HG03565 (cell line): Measurements from ENCODE around the gene DNAJC18.

Source experiments
- ATAC-seq: cut with Tn5 transposase; IDR thresholded peaks from one replicate; pipeline ENCODE4 v1.9.1; 2021; ENCODE audit warnings: mild to moderate bottlenecking, moderate library complexity; ENCODE audit not compliant: unreplicated experiment

DNAJC18 gene

DNA sequence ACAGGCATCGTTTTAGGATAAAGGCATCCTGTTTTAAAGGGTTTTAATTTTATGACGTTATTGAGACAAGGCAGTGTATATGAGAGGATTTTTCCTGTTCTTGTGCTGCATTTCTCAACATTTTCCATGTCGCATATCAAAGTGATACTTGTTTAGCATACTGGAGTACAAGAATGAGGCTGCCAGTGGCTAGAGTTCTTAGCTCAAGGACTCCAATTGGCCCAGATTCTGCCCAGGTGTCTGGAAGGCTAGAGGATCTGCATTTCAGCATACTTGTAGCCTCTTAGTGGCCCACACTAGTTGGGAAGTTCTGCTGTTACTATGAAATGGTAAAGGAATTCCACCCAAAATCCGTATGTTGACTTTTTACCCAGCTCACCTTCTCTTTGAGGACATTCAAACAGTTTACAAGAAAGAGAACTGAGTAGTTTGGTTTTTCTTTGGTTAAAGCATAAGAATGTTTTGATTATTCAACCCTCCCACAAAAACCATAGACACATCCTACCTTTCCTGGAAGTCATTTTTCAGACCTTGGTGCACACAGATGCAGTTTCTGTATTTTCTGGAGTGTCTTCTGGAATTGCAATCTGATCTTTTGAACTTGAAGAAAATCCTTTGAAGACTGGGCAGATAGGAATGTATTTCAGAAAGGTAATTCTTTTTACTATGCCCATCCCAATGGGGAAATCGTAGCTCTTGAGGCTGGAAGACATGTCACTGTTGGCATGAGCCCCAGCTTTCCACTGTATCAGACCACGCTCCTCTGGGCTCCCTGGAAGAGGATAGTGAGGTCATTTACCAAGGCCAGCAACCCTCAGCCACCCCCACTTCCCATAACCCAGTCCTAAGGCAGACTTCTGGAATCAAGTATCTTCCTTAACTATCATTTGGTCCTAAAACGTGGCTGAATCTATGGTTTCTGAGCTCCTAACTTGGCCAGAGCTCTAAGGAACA, 67.6 kb downstream of the DNAJC18 start:
- no peak for ATAC-seq

DNA sequence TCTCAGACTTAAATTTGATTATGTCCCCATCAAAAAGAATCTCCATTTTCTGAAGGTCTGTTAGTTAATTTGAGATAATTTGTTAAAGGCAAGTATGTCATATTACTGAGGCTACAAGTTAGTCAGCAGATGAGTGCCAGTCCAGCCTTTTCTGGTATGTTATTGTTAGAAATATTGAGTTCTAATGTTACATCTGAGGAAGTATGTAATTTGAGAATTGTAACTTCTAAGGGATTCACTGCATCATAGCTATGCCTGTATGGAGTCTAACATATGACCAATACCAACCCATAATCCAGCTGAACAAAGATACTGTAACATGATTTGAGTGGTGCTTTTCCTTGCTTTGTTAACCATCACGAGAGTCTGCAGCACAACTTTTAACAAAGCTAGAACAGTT, 70.1 kb downstream of the DNAJC18 start:
- no peak for ATAC-seq

DNA sequence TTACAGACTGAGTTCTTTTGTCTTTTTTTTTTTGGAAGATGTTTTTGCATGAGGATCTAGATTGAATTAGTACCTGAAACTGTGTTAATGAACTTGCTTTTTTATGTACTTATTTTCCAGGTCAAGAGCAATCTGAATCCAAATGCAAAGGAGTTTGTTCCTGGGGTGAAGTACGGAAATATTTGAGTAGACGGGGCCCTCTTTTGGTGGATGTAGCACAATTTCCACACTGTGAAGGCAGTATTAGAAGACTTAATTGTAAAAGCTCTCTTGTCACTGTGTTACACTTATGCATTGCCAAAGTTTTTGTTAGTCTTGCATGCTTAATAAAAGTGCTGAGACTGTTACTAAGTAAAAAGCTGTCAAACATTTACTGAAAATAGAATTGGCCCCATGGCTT, 70.7 kb downstream of the DNAJC18 start:
- no peak for ATAC-seq

DNA sequence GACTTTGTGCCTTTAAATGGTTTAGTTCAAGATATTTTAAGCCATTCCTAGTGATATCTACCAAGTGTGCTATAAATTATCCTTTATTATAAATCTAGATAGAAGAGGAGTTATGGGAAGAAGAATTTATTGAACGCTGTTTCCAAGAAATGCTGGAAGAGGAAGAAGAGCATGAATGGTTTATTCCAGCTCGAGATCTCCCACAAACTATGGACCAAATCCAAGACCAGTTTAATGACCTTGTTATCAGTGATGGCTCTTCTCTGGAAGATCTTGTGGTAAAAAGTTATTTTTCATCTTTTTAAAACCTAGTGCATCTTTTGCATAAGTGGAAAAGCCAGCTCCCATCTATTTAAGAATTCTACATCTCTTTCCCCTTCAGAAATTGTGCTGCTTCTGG, 74.9 kb downstream of the DNAJC18 start:
- no peak for ATAC-seq

DNA sequence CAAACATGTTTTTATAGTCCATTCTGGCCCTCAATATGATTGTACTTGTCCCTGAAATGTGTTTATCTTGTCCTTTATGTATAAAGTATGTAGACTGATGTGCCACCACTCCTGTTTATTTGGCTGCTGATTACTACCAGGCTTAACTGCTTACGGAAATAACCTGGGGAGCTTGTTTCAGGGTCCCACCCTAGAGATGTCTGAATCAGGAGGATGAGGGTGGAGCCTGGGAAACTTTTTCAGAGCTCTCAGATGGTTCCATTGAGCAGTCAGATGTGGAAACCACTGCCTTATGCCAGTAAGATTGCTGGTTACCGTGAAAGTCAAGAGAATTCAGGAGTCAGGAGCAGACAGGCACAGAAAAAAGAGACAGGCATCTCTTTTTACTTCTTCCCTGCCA, 75.4 kb downstream of the DNAJC18 start:
- ATAC-seq, result no peak

DNA sequence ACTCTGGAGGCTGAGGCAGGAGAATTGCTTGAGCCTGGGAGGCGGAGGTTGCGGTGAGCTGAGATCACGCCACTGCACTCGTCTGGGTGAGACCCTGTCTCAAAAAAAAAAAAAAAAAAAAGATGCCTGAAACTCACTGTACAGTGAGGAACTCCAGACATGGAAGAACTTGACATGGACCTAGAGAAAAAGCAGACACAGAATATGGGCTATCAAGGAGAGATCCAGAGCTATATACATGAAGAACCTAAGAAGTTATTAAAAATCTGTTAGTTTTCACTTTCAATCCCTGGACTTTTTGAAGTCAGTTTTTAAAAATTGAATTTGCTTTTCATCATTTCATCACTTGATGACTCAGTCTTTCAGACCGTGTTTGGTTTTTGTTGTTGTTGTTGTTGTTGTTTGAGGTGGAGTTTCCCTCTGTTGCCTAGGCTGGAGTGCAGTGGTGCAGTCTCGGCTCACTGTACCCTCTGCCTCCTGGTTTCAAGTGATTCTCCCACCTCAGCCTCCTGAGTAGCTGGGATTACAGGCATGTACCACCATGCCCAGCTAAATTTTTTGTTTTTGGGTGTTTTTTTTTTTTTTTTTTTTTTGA, 77.4 kb downstream of the DNAJC18 start:
- ATAC-seq, result no peak

DNA sequence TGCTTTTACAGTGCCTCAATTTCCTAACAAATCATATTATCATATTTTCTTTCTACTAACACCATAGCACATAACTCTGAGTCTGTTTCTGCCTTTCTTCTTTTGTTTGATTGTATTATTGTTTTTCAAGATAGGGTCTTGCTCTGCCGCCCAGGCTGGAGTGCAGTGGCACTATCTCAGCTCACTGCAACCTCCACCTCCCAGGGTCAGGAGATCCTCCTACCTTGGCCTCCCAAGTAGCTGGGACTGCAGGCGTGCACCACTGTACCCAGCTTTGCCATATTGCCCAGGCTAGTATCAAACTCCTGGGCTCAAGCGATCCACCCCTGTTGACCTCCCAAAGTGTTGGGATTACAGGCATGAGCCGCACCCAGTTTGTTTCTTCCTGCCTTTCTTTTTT, 78.9 kb downstream of the DNAJC18 start:
- ATAC-seq, result no peak
